Epithelial cell of proximal tubule (primary cell): ENCODE measurements around the gene NRXN3. TPM values are rescaled to one million over a fixed set of nuclear protein-coding genes. Genes with fewer than 3 reads are reported as not detected.

Experiments used
- DNase-seq: peaks from one replicate; pipeline ENCODE4 v3.0.0-alpha.2; 2011; ENCODE audit warnings: low read depth
- H3K4me3 ChIP-seq: 2 replicates; pipeline ENCODE4 v1.5.1; 2011; ENCODE audit warnings: low read depth, mild to moderate bottlenecking, low read length
- CTCF ChIP-seq: conservative IDR thresholded peaks from 2 replicates; pipeline ENCODE4 v1.5.1; 2012; ENCODE audit warnings: low read depth, mild to moderate bottlenecking, low read length
- total RNA-seq: library from RNA; depleted of rRNA; stranded (reverse); fragments of >200 nt; gene quantifications from 2 replicates; pipeline ENCODE4 v1.2.3, GENCODE V29; 2015

Gene NRXN3
- total RNA-seq, 1 donor from 2014 or later, result 1.2 TPM

- H3K4me3 ChIP-seq, result no peak overlapping the region
- TF ChIP-seq CTCF, result no peak
- no peak for DNase-seq
These were observed 1551.4 kb downstream of the NRXN3 start for GRCh38 chr14:79721399-79722084.

- DNase-seq, result no peak
- TF ChIP-seq CTCF, result no peak
- H3K4me3 ChIP-seq, result no peak overlapping the region
These were observed 1555.0 kb downstream of the NRXN3 start for GRCh38 chr14:79724934-79725717.

- TF ChIP-seq CTCF, result no peak
- H3K4me3 ChIP-seq, result no peak overlapping the region
- no peak for DNase-seq
These were observed 1557.7 kb downstream of the NRXN3 start for GRCh38 chr14:79727900-79728299.

GRCh38 chr14:79728331-79728730 is 1558.2 kb downstream of the NRXN3 start:
- TF ChIP-seq CTCF, result no peak
- DNase-seq, result no peak
- no peak overlapping the region for H3K4me3 ChIP-seq

- TF ChIP-seq CTCF, result no peak
- no peak overlapping the region for H3K4me3 ChIP-seq
- DNase-seq, result no peak
These were observed 1559.6 kb downstream of the NRXN3 start for GRCh38 chr14:79729731-79730130.

- DNase-seq, result no peak
- no peak for TF ChIP-seq CTCF
- H3K4me3 ChIP-seq, result no peak overlapping the region
These were observed 1560.0 kb downstream of the NRXN3 start for GRCh38 chr14:79730196-79730595.
